A549 (cell line): ENCODE results near the gene ABTB1.

ENCODE experiments used
- NFE2L2 ChIP-seq: fragments of 150-350 bp; conservative IDR thresholded peaks from 2 replicates; pipeline ENCODE4 v1.6.1; 2014; ENCODE audit warnings: low read length
- NR3C1 ChIP-seq: fragments of >200 bp; sonication (Bioruptor Twin); formaldehyde crosslinking; IDR thresholded peaks from 3 replicates; pipeline ENCODE4 v1.6.1; 2017
- RCOR1 ChIP-seq: fragments of 150-350 bp; IDR thresholded peaks from 2 replicates; pipeline ENCODE4 v1.6.1; 2014; ENCODE audit warnings: antibody characterized with exemption, low read length, low read depth
- RNF2 ChIP-seq: fragments of 200-600 bp; sonication (generic); IDR thresholded peaks from 2 replicates; pipeline ENCODE4 v1.6.1; 2016; ENCODE audit warnings: low read depth, mild to moderate bottlenecking, antibody characterized with exemption, moderate library complexity, borderline replicate concordance

DNA sequence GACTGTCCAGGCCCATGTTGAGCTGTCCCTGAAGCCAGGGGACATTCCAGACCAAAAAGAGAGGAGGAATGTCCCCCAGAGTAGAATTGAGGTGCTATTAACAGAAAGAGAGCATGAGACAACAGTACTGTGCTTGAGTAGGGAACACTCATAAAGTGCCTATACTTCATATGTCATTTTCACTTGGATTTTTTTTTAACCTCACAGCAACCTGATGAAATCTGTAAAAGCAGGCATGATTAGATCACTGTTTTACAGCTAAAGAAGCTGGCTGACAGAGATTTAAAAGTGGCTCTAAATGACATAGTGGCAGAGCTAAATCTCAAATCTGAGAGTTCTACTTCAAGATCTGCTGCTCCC lies 24.9 kb upstream of the ABTB1 start:
- TF ChIP-seq RCOR1 (no peak), NFE2L2 (no peak), RNF2 (no peak), NR3C1 (no peak)
